GM12878 (cell line): Measurements from ENCODE around the gene UBE2C.

Experiments used
- CEBPB ChIP-seq, 2 experiments: fragments of 150-350 bp in 1 of 2; IDR thresholded peaks; 2 replicates each; pipeline ENCODE4 v1.6.1; 2012 to 2014; ENCODE audit warnings: low read depth in 2 of 2, low read length in 2 of 2, borderline replicate concordance in 1 of 2, inconsistent platforms in 1 of 2
- CTCF ChIP-seq, 3 experiments: IDR thresholded peaks in 2 of 3; conservative IDR thresholded peaks in 1 of 3; 2 replicates each; pipeline ENCODE4 v1.5.1; 2011; ENCODE audit warnings: low read depth in 3 of 3, low read length in 3 of 3, mild to moderate bottlenecking in 3 of 3, control low read depth in 2 of 3, moderate library complexity in 2 of 3, inconsistent platforms in 1 of 3, mixed read lengths in 1 of 3; ENCODE audit not compliant: control insufficient read depth in 2 of 3, insufficient read depth in 1 of 3; ENCODE audit errors: extremely low read depth in 1 of 3
- ELK1 ChIP-seq: IDR thresholded peaks from 2 replicates; pipeline ENCODE4 v1.6.1; 2012; ENCODE audit warnings: low read depth, low read length, improper control_type of control experiment
- EZH2 ChIP-seq: IDR thresholded peaks from 2 replicates; pipeline ENCODE4 v1.6.1; 2012; ENCODE audit warnings: low read depth, mild to moderate bottlenecking, control low read depth, inconsistent platforms, low read length, borderline replicate concordance; ENCODE audit not compliant: control insufficient read depth
- KDM1A ChIP-seq: fragments of 200-600 bp; sonication (generic); IDR thresholded peaks from 2 replicates; pipeline ENCODE4 v1.6.1; 2016; ENCODE audit warnings: borderline replicate concordance
- MAX ChIP-seq: IDR thresholded peaks from 2 replicates; pipeline ENCODE4 v1.6.1; 2012; ENCODE audit warnings: low read depth, low read length, improper control_type of control experiment
- MXI1 ChIP-seq: fragments of 150-350 bp; IDR thresholded peaks from 2 replicates; pipeline ENCODE4 v1.6.1; 2011; ENCODE audit warnings: low read depth, mild to moderate bottlenecking, inconsistent platforms, low read length, improper control_type of control experiment
- NFYB ChIP-seq: IDR thresholded peaks from 2 replicates; pipeline ENCODE4 v1.6.1; 2011; ENCODE audit warnings: low read depth, mild to moderate bottlenecking, low read length, improper control_type of control experiment, moderate library complexity; ENCODE audit not compliant: insufficient read depth
- POLR2A ChIP-seq: IDR thresholded peaks from 2 replicates; pipeline ENCODE4 v1.6.1; 2011; ENCODE audit warnings: low read depth, mild to moderate bottlenecking, low read length
- POLR2AphosphoS5 ChIP-seq: IDR thresholded peaks from 2 replicates; pipeline ENCODE4 v1.6.1; 2011; ENCODE audit warnings: mild to moderate bottlenecking, low read length, inconsistent platforms
- RBBP5 ChIP-seq: fragments of 200-600 bp; sonication (generic); conservative IDR thresholded peaks from 2 replicates; pipeline ENCODE4 v1.6.1; 2016
- SMC3 ChIP-seq: IDR thresholded peaks from 2 replicates; pipeline ENCODE4 v1.6.1; 2011; ENCODE audit warnings: low read length, improper control_type of control experiment, borderline replicate concordance
- ZBTB33 ChIP-seq: fragments of 450-650 bp; IDR thresholded peaks from 2 replicates; pipeline ENCODE4 v1.6.1; 2017; ENCODE audit warnings: mild to moderate bottlenecking
- ZSCAN29 ChIP-seq: fragments of 450-650 bp; IDR thresholded peaks from 2 replicates; pipeline ENCODE4 v1.6.1; 2017; ENCODE audit warnings: mild to moderate bottlenecking, moderate library complexity

GRCh38 chr20:45852326-45852725 lies 39.9 kb downstream of the UBE2C start:
- no peak for TF ChIP-seq MAX
- TF ChIP-seq NFYB: no peak
- TF ChIP-seq ZSCAN29: no peak
- no peak for TF ChIP-seq CTCF (IDR thresholded peaks at IDR 0.05 in 2 of 3, conservative IDR thresholded peaks at IDR 0.05 in 1 of 3; ENCODE audit: control insufficient read depth in 2 of 3, extremely low read depth in 1 of 3, insufficient read depth in 1 of 3, low read depth in 3 of 3, low read length in 3 of 3)
- no peak for TF ChIP-seq ELK1
- TF ChIP-seq KDM1A: no peak
- TF ChIP-seq CEBPB (IDR thresholded peaks at IDR 0.05; ENCODE audit: borderline replicate concordance in 1 of 2, low read depth in 2 of 2, low read length in 2 of 2): no peak
- TF ChIP-seq SMC3: no peak
- TF ChIP-seq ZBTB33: no peak
- no peak for TF ChIP-seq POLR2AphosphoS5
- no peak for TF ChIP-seq POLR2A
- TF ChIP-seq RBBP5: no peak
- no peak for TF ChIP-seq MXI1
- no peak for TF ChIP-seq EZH2
